Upper lobe of left lung (tissue), 4 donors: ENCODE results near the gene MOBP.

ENCODE experiments used
- EP300 ChIP-seq, 4 donors: sonication (generic); formaldehyde crosslinking; IDR thresholded peaks; one replicate each; pipeline ENCODE4 v1.5.1; 2017; ENCODE audit warnings: antibody characterized with exemption in 4 of 4, control low read depth in 2 of 4
- POLR2A ChIP-seq, 4 donors: fragments of 450-650 bp; IDR thresholded peaks; one replicate each; pipeline ENCODE4 v1.5.1; 2016 to 2017; ENCODE audit warnings: antibody characterized with exemption in 4 of 4, mild to moderate bottlenecking in 2 of 4
- POLR2AphosphoS5 ChIP-seq, 2 donors: sonication (generic); formaldehyde crosslinking; IDR thresholded peaks; one replicate each; pipeline ENCODE4 v1.5.1; 2017; ENCODE audit warnings: antibody characterized with exemption in 2 of 2
- TF ChIP-seq, protein P1 (sequence below), 6 experiments: fragments of 450-650 bp in 4 of 6; fragments of 200-600 bp in 2 of 6; sonication (generic) in 2 of 6; IDR thresholded peaks; one replicate each; pipeline ENCODE4 v1.5.1; 2016 to 2019; ENCODE audit warnings: antibody characterized with exemption in 6 of 6

GRCh38 chr3:39529577-39529976 lies 62.1 kb downstream of the MOBP start:
- TF ChIP-seq, protein P1, sequence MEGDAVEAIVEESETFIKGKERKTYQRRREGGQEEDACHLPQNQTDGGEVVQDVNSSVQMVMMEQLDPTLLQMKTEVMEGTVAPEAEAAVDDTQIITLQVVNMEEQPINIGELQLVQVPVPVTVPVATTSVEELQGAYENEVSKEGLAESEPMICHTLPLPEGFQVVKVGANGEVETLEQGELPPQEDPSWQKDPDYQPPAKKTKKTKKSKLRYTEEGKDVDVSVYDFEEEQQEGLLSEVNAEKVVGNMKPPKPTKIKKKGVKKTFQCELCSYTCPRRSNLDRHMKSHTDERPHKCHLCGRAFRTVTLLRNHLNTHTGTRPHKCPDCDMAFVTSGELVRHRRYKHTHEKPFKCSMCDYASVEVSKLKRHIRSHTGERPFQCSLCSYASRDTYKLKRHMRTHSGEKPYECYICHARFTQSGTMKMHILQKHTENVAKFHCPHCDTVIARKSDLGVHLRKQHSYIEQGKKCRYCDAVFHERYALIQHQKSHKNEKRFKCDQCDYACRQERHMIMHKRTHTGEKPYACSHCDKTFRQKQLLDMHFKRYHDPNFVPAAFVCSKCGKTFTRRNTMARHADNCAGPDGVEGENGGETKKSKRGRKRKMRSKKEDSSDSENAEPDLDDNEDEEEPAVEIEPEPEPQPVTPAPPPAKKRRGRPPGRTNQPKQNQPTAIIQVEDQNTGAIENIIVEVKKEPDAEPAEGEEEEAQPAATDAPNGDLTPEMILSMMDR (IDR thresholded peaks at IDR 0.05) = no peak
- no peak for TF ChIP-seq POLR2A (IDR thresholded peaks at IDR 0.05)
- TF ChIP-seq POLR2AphosphoS5 (IDR thresholded peaks at IDR 0.05) = no peak
- no peak for TF ChIP-seq EP300 (IDR thresholded peaks at IDR 0.05)
